Aorta (tissue), 5 donors: Measurements from ENCODE around the gene EPX. TPM values are rescaled to one million over a fixed set of nuclear protein-coding genes. Genes with fewer than 3 reads are reported as not detected.
"Not testable (repeated sequence)": the region's sequence is repeated elsewhere in the genome, so short reads cannot be mapped to it uniquely, and the experiment has no call there.

Experiments used
- ATAC-seq: fragments of 200-7000 bp; cut with Tn5 transposase; one replicate; pipeline ENCODE4 v1.9.1; 2022; ENCODE audit warnings: moderate library complexity; ENCODE audit not compliant: low FRiP score
- DNase-seq, 2 donors: peaks; one replicate each; pipeline ENCODE4 v3.0.0-alpha.2; 2020
- H3K27ac ChIP-seq, 2 donors: one replicate each; pipeline ENCODE4 v1.5.1; 2013; ENCODE audit warnings: low read length in 2 of 2, mild to moderate bottlenecking in 2 of 2, moderate library complexity in 2 of 2, control low read depth in 1 of 2, inconsistent platforms in 1 of 2, low read depth in 1 of 2
- H3K27me3 ChIP-seq, 2 donors: one replicate each; pipeline ENCODE4 v1.6.1; 2013; ENCODE audit warnings: control low read depth in 1 of 2, low read length in 1 of 2, mild to moderate bottlenecking in 1 of 2, moderate library complexity in 1 of 2; ENCODE audit not compliant: insufficient read depth in 2 of 2, control insufficient read depth in 1 of 2
- H3K36me3 ChIP-seq, 2 donors: one replicate each; pipeline ENCODE4 v1.6.1; 2013; ENCODE audit warnings: control low read depth in 1 of 2, low read length in 1 of 2, mild to moderate bottlenecking in 1 of 2; ENCODE audit not compliant: insufficient read depth in 2 of 2, control insufficient read depth in 1 of 2
- H3K4me1 ChIP-seq, 2 donors: one replicate each; pipeline ENCODE4 v1.6.1; 2013; ENCODE audit warnings: low read length in 2 of 2, control low read depth in 1 of 2, mild to moderate bottlenecking in 1 of 2, moderate library complexity in 1 of 2; ENCODE audit not compliant: insufficient read depth in 2 of 2, control insufficient read depth in 1 of 2
- H3K4me3 ChIP-seq, 2 donors: one replicate each; pipeline ENCODE4 v1.5.1; 2013; ENCODE audit warnings: low read length in 2 of 2, control low read depth in 1 of 2, mild to moderate bottlenecking in 1 of 2
- H3K9me3 ChIP-seq: one replicate; pipeline ENCODE4 v1.6.1; 2013; ENCODE audit warnings: mild to moderate bottlenecking, low read length; ENCODE audit not compliant: control insufficient read depth
- WGBS, 2 donors: extraction: QIAGEN DNeasy Blood & Tissue Kit; methylation state at CpG; one replicate each; pipeline ENCODE4 v1.1.7; 2013; 5-methylcytosine and 5-hydroxymethylcytosine counted together
- intact Hi-C, 2 donors: fragments of 100-400 bp; cut with DNase I; formaldehyde crosslinking; loops; one replicate each; pipeline versions ENCODE4 v1.14.2 to v1.15.0; 2022
- long read RNA-seq, 2 donors: library from polyadenylated mRNA; unstranded; transcript quantifications; one replicate each; pipeline ENCODE4 v2.0.0, GENCODE V29; 2020 to 2021
- polyA plus RNA-seq, 2 donors: library from polyadenylated mRNA; stranded (reverse); fragments of 200-250 nt; gene quantifications; one replicate each; pipeline ENCODE4 v1.2.3, GENCODE V29; 2013
- total RNA-seq, 2 donors: library from RNA; stranded (reverse); fragmentation: NEBNext Ultra II Directional; extraction: Animal tissue kit (Norgen Biotek cat#: 25700); gene quantifications; one replicate each; pipeline ENCODE4 v1.2.1, GENCODE V29; 2021
- donor health status: healthy with polysubstance abuse.
- donor health status: Bipolar disorder and iron deficiency.
- donor health status: DM: no; HTN: no; CAD: no.
- donor health status: DM: no; HTN: no; CAD: no.
- donor health status: DM: yes; HTN: yes; CAD: no.

EPX gene, protein sequence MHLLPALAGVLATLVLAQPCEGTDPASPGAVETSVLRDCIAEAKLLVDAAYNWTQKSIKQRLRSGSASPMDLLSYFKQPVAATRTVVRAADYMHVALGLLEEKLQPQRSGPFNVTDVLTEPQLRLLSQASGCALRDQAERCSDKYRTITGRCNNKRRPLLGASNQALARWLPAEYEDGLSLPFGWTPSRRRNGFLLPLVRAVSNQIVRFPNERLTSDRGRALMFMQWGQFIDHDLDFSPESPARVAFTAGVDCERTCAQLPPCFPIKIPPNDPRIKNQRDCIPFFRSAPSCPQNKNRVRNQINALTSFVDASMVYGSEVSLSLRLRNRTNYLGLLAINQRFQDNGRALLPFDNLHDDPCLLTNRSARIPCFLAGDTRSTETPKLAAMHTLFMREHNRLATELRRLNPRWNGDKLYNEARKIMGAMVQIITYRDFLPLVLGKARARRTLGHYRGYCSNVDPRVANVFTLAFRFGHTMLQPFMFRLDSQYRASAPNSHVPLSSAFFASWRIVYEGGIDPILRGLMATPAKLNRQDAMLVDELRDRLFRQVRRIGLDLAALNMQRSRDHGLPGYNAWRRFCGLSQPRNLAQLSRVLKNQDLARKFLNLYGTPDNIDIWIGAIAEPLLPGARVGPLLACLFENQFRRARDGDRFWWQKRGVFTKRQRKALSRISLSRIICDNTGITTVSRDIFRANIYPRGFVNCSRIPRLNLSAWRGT
- total RNA-seq = not detected
- not detected for polyA plus RNA-seq
- long read RNA-seq, donor 1, partial matches to known transcripts = 0 of 2 reads
- long read RNA-seq, donor 1, other reads (novel, unspliced or antisense) = 2 of 2 reads
- long read RNA-seq, donor 2 = 0 reads

DNA sequence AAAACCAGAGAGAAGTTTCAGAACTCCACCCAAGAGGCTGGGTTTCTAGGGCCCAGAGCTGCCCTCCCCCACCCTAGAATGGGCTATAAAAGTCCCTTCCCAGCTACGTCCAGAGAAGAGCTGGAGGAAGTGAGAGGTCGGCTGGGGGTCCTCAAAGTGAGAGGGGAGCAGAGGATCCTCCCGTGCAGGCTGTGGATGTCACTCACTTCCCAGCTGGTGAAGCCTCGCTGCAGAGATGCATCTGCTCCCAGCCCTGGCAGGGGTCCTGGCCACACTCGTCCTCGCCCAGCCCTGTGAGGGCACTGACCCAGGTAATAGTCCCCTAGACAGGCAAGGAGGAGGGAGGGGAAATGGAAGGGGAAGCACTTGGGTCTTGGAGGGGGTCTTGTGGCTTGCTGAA is at the start of gene EPX:
TSS of gene EPX (plus strand) at position 115 of the 400 bp plus-strand sequence. CDS start at position 236, 121 bp downstream.
- WGBS, 2 donors = 20 to 21% methylated on average over 6 of the region's 6 CpGs
- DNase-seq (no peak), ATAC-seq (no peak)
- Histone ChIP-seq H3K27ac (no peak within 1 kb of the TSS), H3K36me3 (no peaks in the 10 kb centered on the region), H3K9me3 (no peaks in the 10 kb centered on the region), H3K4me1 (no peaks in the 10 kb centered on the region), H3K27me3 (no peaks in the 10 kb centered on the region), H3K4me3 (no peak within 1 kb of the TSS)
- intact Hi-C loops = no loop called here

DNA sequence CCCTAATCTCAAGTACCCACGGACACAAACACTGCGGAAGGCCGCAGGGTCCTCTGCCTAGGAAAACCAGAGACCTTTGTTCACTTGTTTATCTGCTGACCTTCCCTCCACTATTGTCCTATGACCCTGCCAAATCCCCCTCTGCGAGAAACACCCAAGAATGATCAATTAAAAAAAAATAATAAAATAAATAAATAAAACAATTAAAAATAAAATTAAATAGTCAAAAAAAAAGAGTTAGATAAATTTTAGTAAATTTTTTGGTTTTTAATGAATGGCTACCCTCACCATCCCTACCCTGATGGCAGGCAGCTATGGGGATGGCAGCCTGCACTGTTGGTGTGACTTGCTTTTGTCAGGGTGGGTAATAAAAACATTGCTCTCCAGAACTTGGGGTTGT is 49.2 kb upstream of the EPX start:
- H3K27ac ChIP-seq, H3K4me3 ChIP-seq, H3K4me1 ChIP-seq, H3K36me3 ChIP-seq, intact Hi-C loops, DNase-seq, H3K27me3 ChIP-seq, ATAC-seq, H3K9me3 ChIP-seq: not testable (repeated sequence)
- WGBS, 2 donors = 83 to 94% methylated on average over 4 of the region's 4 CpGs

DNA sequence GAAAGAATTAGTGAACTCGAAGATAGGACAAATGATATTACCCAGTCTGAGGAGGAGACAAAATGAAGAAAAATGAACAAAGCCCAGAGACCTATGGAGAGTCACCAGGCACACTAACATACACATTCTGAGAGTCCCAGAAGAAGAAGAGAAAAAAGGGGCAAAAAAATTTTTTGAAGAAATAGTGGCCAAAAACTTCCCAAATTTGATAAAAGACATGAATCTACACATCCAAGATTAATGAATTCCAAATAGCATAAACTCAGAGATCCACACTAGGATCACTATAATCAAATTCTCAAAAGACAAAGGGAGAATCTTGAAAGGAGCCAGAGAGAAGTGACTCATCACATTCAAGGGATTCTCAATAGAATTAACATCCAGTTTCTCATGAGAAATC is 47.7 kb upstream of the EPX start:
- WGBS, 2 donors = 78 to 81% methylated on average over 1 of the region's 1 CpG
- ATAC-seq (no peak), DNase-seq (no peak)
- Histone ChIP-seq H3K36me3 (no peaks in the 10 kb centered on the region), H3K27ac (no peak overlapping the region), H3K4me3 (no peak overlapping the region), H3K4me1 (no peaks in the 10 kb centered on the region), H3K9me3 (peaks cover 3% of the 10 kb centered on the region), H3K27me3 (no peaks in the 10 kb centered on the region)
- intact Hi-C loops = loop anchor here in 1 of 2 donors (5.0 kb wide), 1 partner anchor 78 kb away; no protein-coding TSS in a partner anchor

DNA sequence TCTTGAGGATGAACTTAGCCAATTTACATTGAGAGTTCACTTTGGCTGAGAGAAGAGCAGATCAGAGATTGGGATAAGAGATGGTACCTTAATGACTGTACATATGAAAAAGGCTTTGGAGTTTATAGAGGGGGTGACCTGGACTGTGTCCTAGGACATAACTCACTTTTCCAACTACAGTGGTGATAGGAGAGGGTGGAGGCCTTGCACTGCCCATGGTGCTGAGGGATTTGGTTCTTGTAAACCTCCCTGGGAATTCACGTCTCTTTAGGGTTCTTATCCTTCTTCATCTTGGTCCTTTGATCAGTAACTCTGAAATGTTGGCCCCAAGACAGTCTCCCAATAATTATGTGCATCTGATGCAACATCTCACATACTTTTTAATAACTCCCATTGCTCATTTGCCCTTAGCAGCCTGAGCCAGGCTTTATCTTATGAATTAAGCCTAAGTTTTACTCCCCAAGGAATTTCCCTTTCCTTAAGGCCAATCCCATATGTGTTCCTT is 44.5 kb upstream of the EPX start, which contains the start of gene OR4D1:
TSS of gene OR4D1 (plus strand) at position 455 of the 505 bp plus-strand sequence. CDS start 6,770 bp downstream, outside the sequence.
- Histone ChIP-seq H3K27ac (no peak within 1 kb of the TSS), H3K4me3 (no peak within 1 kb of the TSS), H3K9me3 (peaks cover 3% of the 10 kb centered on the region), H3K4me1 (no peaks in the 10 kb centered on the region), H3K36me3 (no peaks in the 10 kb centered on the region), H3K27me3 (no peaks in the 10 kb centered on the region)
- WGBS, 2 donors = 55 to 58% methylated on average over 1 of the region's 1 CpG
- ATAC-seq (no peak), DNase-seq (no peak)
- intact Hi-C loops = loop anchor here in 1 of 2 donors (5.0 kb wide), 1 partner anchor 81 kb away; no protein-coding TSS in a partner anchor

DNA sequence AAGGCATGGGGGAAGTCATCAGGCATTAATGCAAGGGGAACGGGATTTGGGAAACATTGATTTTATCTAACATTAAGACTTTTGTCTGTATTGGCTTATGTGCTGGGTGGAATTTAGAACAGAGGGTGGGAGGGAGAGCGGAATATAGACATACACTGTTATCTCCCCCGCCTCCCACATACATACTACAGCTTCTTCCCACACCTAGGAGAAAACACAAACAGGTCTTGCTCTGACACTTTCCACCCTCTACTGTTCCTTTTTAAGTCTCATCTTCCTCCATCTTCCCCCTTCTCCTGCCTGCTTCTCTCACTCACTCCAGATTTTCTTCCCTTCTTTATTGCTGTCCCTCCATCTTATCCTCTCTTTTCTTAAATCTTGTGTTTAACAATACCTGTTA is 43.9 kb upstream of the EPX start:
- no peaks in the 10 kb centered on the region for H3K27me3 ChIP-seq
- 81 to 93% methylated on average over 3 of the region's 3 CpGs for WGBS, 2 donors
- DNase-seq (no peak), ATAC-seq (no peak)
- H3K4me3 ChIP-seq = no peak overlapping the region
- intact Hi-C loops = loop anchor here in 1 of 2 donors (5.0 kb wide), 1 partner anchor 81 kb away; no protein-coding TSS in a partner anchor
- H3K9me3 ChIP-seq = peaks cover 3% of the 10 kb centered on the region
- H3K4me1 ChIP-seq = no peaks in the 10 kb centered on the region
- no peak overlapping the region for H3K27ac ChIP-seq
- no peaks in the 10 kb centered on the region for H3K36me3 ChIP-seq

DNA sequence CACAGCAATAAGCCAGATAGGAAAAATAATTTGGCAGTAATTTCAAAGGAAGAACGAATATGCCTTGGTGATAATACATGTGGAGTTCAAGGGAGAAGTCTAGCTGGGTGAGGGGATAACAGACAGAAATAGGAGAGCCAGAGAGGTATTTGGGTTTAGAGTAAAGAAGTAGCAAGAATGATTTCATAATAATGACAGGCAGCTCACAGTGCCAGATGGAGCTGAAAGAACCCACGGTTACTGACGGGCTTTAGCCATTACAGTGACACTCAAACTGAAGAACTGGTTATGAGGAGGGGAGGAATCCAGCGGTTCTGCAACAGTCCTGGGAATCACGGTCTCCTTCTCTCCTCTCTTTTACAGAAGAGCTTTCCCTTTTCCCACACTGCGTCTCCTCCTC is 42.1 kb upstream of the EPX start:
- intact Hi-C loops = no loop called here
- H3K27me3 ChIP-seq = no peaks in the 10 kb centered on the region
- ATAC-seq = no peak
- no peaks in the 10 kb centered on the region for H3K36me3 ChIP-seq
- H3K4me3 ChIP-seq = no peak overlapping the region
- H3K4me1 ChIP-seq = no peaks in the 10 kb centered on the region
- DNase-seq = no peak
- no peak overlapping the region for H3K27ac ChIP-seq
- WGBS, 2 donors = 37 to 47% methylated on average over 6 of the region's 6 CpGs
- H3K9me3 ChIP-seq = no peaks in the 10 kb centered on the region

DNA sequence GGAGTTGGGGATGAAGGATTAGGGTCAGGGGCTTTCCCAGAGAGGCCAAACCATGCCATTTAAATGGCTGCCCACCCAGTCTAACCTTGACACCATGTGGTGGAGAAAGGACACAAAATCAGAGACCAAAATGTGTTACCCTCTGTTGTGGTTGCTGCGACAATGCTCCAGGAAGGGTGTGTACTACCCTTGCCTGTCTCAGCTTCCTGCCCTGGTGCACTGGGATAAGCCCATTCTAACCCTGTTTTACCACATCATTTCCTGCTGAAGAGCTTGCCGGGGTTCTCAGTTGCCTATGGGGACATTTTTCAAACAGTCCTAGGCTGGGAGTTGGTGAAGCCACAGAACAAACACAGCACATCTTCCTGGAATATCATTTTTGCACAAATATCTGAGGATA is 39.5 kb upstream of the EPX start:
- H3K9me3 ChIP-seq = peaks cover 2% of the 10 kb centered on the region
- intact Hi-C loops = no loop called here
- no peaks in the 10 kb centered on the region for H3K27me3 ChIP-seq
- no peaks in the 10 kb centered on the region for H3K4me1 ChIP-seq
- H3K27ac ChIP-seq = no peak overlapping the region
- DNase-seq (no peak), ATAC-seq (no peak)
- WGBS, 2 donors = 72 to 77% methylated on average over 2 of the region's 2 CpGs
- H3K36me3 ChIP-seq = no peaks in the 10 kb centered on the region
- no peak overlapping the region for H3K4me3 ChIP-seq

DNA sequence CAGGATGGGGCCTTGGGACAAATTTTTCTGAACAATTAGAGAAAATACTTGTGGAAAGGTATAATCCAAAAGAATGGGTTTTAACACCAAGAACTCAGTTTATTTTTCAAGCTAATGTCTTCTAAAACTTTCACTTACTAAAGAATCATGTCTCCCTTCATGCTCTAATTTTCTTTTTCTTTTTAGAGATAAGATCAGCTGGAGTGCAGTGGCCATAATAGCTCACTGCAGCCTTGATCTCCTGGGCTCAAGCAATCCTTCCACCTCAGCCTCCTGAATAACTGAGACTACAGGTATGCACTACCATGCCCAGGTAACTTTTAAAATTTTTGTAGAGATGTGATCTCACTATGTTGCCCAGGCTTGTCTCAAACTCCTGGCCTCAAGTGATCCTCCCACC is 38.9 kb upstream of the EPX start:
- no peaks in the 10 kb centered on the region for H3K36me3 ChIP-seq
- H3K9me3 ChIP-seq = peaks cover 2% of the 10 kb centered on the region
- DNase-seq (no peak), ATAC-seq (no peak)
- no peaks in the 10 kb centered on the region for H3K4me1 ChIP-seq
- H3K4me3 ChIP-seq = no peak overlapping the region
- intact Hi-C loops = no loop called here
- H3K27me3 ChIP-seq = no peaks in the 10 kb centered on the region
- no peak overlapping the region for H3K27ac ChIP-seq
